NCI-H345 (cell line): Measurements from ENCODE around the gene TLN1.

Experiments used
- DNase-seq: peaks from one replicate; lab custom pipeline; 2025; lab: John Stamatoyannopoulos, UW

Gene TLN1

GRCh38 chr9:35706951-35707350 lies 25.0 kb downstream of the TLN1 start:
- DNase-seq, result no peak

- DNase-seq, result no peak
Measured at GRCh38 chr9:35705836-35706430, 26.1 kb downstream of the TLN1 start.

- no peak for DNase-seq
Measured at GRCh38 chr9:35705372-35705771, 26.6 kb downstream of the TLN1 start.

- no peak for DNase-seq
Measured at GRCh38 chr9:35703906-35704672, 27.9 kb downstream of the TLN1 start.

GRCh38 chr9:35702696-35703095 lies 29.3 kb downstream of the TLN1 start:
- DNase-seq, result no peak

- DNase-seq, result no peak
Measured at GRCh38 chr9:35700942-35701341, 31.1 kb downstream of the TLN1 start.

GRCh38 chr9:35700031-35700430 lies 32.0 kb downstream of the TLN1 start:
- no peak for DNase-seq

- no peak for DNase-seq
Measured at GRCh38 chr9:35698231-35698630, 33.8 kb downstream of the TLN1 start.

- no peak for DNase-seq
Measured at GRCh38 chr9:35697486-35697885, 34.5 kb downstream of the TLN1 start.

- DNase-seq, result peak; percentile 39
Measured at GRCh38 chr9:35696520-35697215, 35.3 kb downstream of the TLN1 start.

- no peak for DNase-seq
Measured at GRCh38 chr9:35695943-35696401, 36.0 kb downstream of the TLN1 start.

GRCh38 chr9:35691757-35692301 lies 40.2 kb downstream of the TLN1 start:
- DNase-seq, result no peak

- no peak for DNase-seq
Measured at GRCh38 chr9:35691334-35691650, 40.7 kb downstream of the TLN1 start.

- DNase-seq, result peak; percentile 37
Measured at GRCh38 chr9:35690614-35691333, 41.2 kb downstream of the TLN1 start.

GRCh38 chr9:35690294-35690613 lies 41.7 kb downstream of the TLN1 start:
- no peak for DNase-seq

GRCh38 chr9:35689542-35690293 lies 42.3 kb downstream of the TLN1 start, which contains the start of gene TPM2:
TSS of gene TPM2 (minus strand) at chr9:35689925. CDS start at chr9:35689817, 108 bp downstream.
- DNase-seq, result no peak

GRCh38 chr9:35688558-35689541 lies 43.1 kb downstream of the TLN1 start:
- no peak for DNase-seq

GRCh38 chr9:35687972-35688557 lies 43.9 kb downstream of the TLN1 start:
- DNase-seq, result no peak

- DNase-seq, result no peak
Measured at GRCh38 chr9:35687306-35687705, 44.7 kb downstream of the TLN1 start.
